Liver (tissue), 3 donors: Measurements from ENCODE around the gene TLNRD1.

Experiments used
- ATF3 ChIP-seq: IDR thresholded peaks from 2 replicates; pipeline ENCODE4 v1.6.1; 2016; ENCODE audit warnings: antibody characterized with exemption
- CTCF ChIP-seq: fragments of 150-350 bp; IDR thresholded peaks from 2 replicates; pipeline ENCODE4 v1.5.1; 2017; ENCODE audit warnings: improper control_type of control experiment, low read depth, low read length; ENCODE audit not compliant: missing input control
- FOXA2 ChIP-seq: IDR thresholded peaks from 2 replicates; pipeline ENCODE4 v1.6.1; 2016; ENCODE audit warnings: antibody characterized with exemption
- MAX ChIP-seq: IDR thresholded peaks from 2 replicates; pipeline ENCODE4 v1.6.1; 2016; ENCODE audit warnings: antibody characterized with exemption
- TAF1 ChIP-seq: conservative IDR thresholded peaks from 2 replicates; pipeline ENCODE4 v1.6.1; 2016; ENCODE audit warnings: antibody characterized with exemption, mild to moderate bottlenecking
- donor health status: healthy.
- donor health status: healthy.

- TF ChIP-seq CTCF = no peak
- TF ChIP-seq ATF3 = no peak
- no peak for TF ChIP-seq FOXA2
- TF ChIP-seq MAX = no peak
- no peak for TF ChIP-seq TAF1
Measured at GRCh38 chr15:80982839-80983238, 17.9 kb upstream of the TLNRD1 start.
